ENCODE data around the gene TSPAN18. TPM values are rescaled to one million over a fixed set of nuclear protein-coding genes. Genes with fewer than 3 reads are reported as not detected.

The TSPAN18 gene
- total RNA-seq, 1 experiment from 2014 or later = 31.5 TPM

- peak; percentile 95 to 98 for DNase-seq
Measured at GRCh38 chr11:44766112-44766971, 39.6 kb downstream of the TSPAN18 start.

GRCh38 chr11:44766972-44767278 is 40.2 kb downstream of the TSPAN18 start:
- peaks cover 41% of the 10 kb centered on the region for H3K4me1 ChIP-seq
- peak in 1 of 2 experiments; percentile 38 for DNase-seq
- H3K27me3 ChIP-seq = no peaks in the 10 kb centered on the region
- peaks cover 16% of the 10 kb centered on the region for H3K36me3 ChIP-seq
- peak overlapping the region; percentile 82 for H3K27ac ChIP-seq
- H3K9me3 ChIP-seq (replicated peaks) = peaks cover 6% of the 10 kb centered on the region
- H3K4me3 ChIP-seq = no peak overlapping the region

More at GRCh38 chr11:44766112-44766971, 39.6 kb downstream of the TSPAN18 start:
- peaks cover 45% of the 10 kb centered on the region for H3K4me1 ChIP-seq
- no peak overlapping the region for H3K4me3 ChIP-seq
- H3K9me3 ChIP-seq (replicated peaks) = peaks cover 6% of the 10 kb centered on the region
- peaks cover 16% of the 10 kb centered on the region for H3K36me3 ChIP-seq
- H3K27ac ChIP-seq = peak overlapping the region; percentile 82
- H3K27me3 ChIP-seq = no peaks in the 10 kb centered on the region

GRCh38 chr11:44767421-44767820 is 40.7 kb downstream of the TSPAN18 start:
- Histone ChIP-seq H3K36me3 (peaks cover 16% of the 10 kb centered on the region), H3K4me3 (no peak overlapping the region), H3K4me1 (peaks cover 41% of the 10 kb centered on the region), H3K27me3 (no peaks in the 10 kb centered on the region), H3K9me3 (replicated peaks) (peaks cover 6% of the 10 kb centered on the region), H3K27ac (peak overlapping the region; percentile 82)
- DNase-seq = no peak

GRCh38 chr11:44770401-44770800 is 43.6 kb downstream of the TSPAN18 start:
- peaks cover 42% of the 10 kb centered on the region for H3K4me1 ChIP-seq
- H3K27ac ChIP-seq = no peak overlapping the region
- peaks cover 6% of the 10 kb centered on the region for H3K9me3 ChIP-seq (replicated peaks)

GRCh38 chr11:44771252-44771734 is 44.5 kb downstream of the TSPAN18 start:
- Histone ChIP-seq H3K4me1 (peaks cover 42% of the 10 kb centered on the region), H3K9me3 (replicated peaks) (peaks cover 6% of the 10 kb centered on the region), H3K36me3 (peaks cover 14% of the 10 kb centered on the region), H3K27ac (no peak overlapping the region), H3K4me3 (no peak overlapping the region), H3K27me3 (no peaks in the 10 kb centered on the region)
- peak in 1 of 2 experiments; percentile 25 for DNase-seq

More at GRCh38 chr11:44770401-44770800, 43.6 kb downstream of the TSPAN18 start:
- no peak for DNase-seq
- Histone ChIP-seq H3K27me3 (no peaks in the 10 kb centered on the region), H3K36me3 (peaks cover 14% of the 10 kb centered on the region), H3K4me3 (no peak overlapping the region)

- no peak overlapping the region for H3K4me3 ChIP-seq
- H3K9me3 ChIP-seq (replicated peaks) = peaks cover 6% of the 10 kb centered on the region
- H3K36me3 ChIP-seq = peaks cover 14% of the 10 kb centered on the region
- no peak for DNase-seq
- peaks cover 37% of the 10 kb centered on the region for H3K4me1 ChIP-seq
- no peak overlapping the region for H3K27ac ChIP-seq
- no peaks in the 10 kb centered on the region for H3K27me3 ChIP-seq
Measured at GRCh38 chr11:44771841-44772240, 45.1 kb downstream of the TSPAN18 start.

GRCh38 chr11:44773351-44773965 is 46.7 kb downstream of the TSPAN18 start:
- no peaks in the 10 kb centered on the region for H3K27me3 ChIP-seq
- peaks cover 6% of the 10 kb centered on the region for H3K36me3 ChIP-seq
- H3K9me3 ChIP-seq (replicated peaks) = no peaks in the 10 kb centered on the region
- H3K27ac ChIP-seq = peak overlapping the region; percentile 22
- no peak for DNase-seq
- H3K4me1 ChIP-seq = peaks cover 29% of the 10 kb centered on the region
- H3K4me3 ChIP-seq = no peak overlapping the region

GRCh38 chr11:44774108-44774507 is 47.3 kb downstream of the TSPAN18 start:
- DNase-seq = peak; percentile 89 to 93
- H3K9me3 ChIP-seq (replicated peaks) = no peaks in the 10 kb centered on the region
- H3K4me1 ChIP-seq = peaks cover 29% of the 10 kb centered on the region
- peaks cover 5% of the 10 kb centered on the region for H3K36me3 ChIP-seq
- no peaks in the 10 kb centered on the region for H3K27me3 ChIP-seq
- H3K27ac ChIP-seq = peak overlapping the region; percentile 22
- H3K4me3 ChIP-seq = no peak overlapping the region

- Histone ChIP-seq H3K36me3 (no peaks in the 10 kb centered on the region), H3K4me3 (no peak overlapping the region), H3K27ac (no peak overlapping the region), H3K9me3 (replicated peaks) (no peaks in the 10 kb centered on the region), H3K27me3 (no peaks in the 10 kb centered on the region), H3K4me1 (peaks cover 29% of the 10 kb centered on the region)
- peak in 1 of 2 experiments; percentile 23 for DNase-seq
Measured at GRCh38 chr11:44774731-44775130, 48.0 kb downstream of the TSPAN18 start.

- Histone ChIP-seq H3K4me1 (peaks cover 29% of the 10 kb centered on the region), H3K27ac (no peak overlapping the region), H3K9me3 (replicated peaks) (no peaks in the 10 kb centered on the region), H3K27me3 (no peaks in the 10 kb centered on the region), H3K4me3 (no peak overlapping the region), H3K36me3 (no peaks in the 10 kb centered on the region)
- DNase-seq = peak; percentile 81 to 91
Measured at GRCh38 chr11:44775366-44775984, 48.7 kb downstream of the TSPAN18 start.

GRCh38 chr11:44775985-44776446 is 49.3 kb downstream of the TSPAN18 start:
- Histone ChIP-seq H3K4me3 (no peak overlapping the region), H3K9me3 (replicated peaks) (no peaks in the 10 kb centered on the region), H3K27ac (no peak overlapping the region), H3K4me1 (peaks cover 29% of the 10 kb centered on the region), H3K36me3 (no peaks in the 10 kb centered on the region), H3K27me3 (no peaks in the 10 kb centered on the region)
- no peak for DNase-seq

- Histone ChIP-seq H3K9me3 (replicated peaks) (no peaks in the 10 kb centered on the region), H3K4me1 (peaks cover 24% of the 10 kb centered on the region), H3K4me3 (no peak overlapping the region), H3K27me3 (no peaks in the 10 kb centered on the region), H3K36me3 (0 out of 2 replicates have a peak, but pooled peaks cover under 1% of the 10 kb centered on the region), H3K27ac (no peak overlapping the region)
- no peak for DNase-seq
Measured at GRCh38 chr11:44776551-44777208, 49.9 kb downstream of the TSPAN18 start.

GRCh38 chr11:44777209-44778194 is 50.7 kb downstream of the TSPAN18 start:
- Histone ChIP-seq H3K4me1 (peaks cover 24% of the 10 kb centered on the region), H3K27me3 (no peaks in the 10 kb centered on the region)

More at GRCh38 chr11:44777209-44778194, 50.7 kb downstream of the TSPAN18 start:
- no peak overlapping the region for H3K27ac ChIP-seq
- DNase-seq = no peak
- H3K4me3 ChIP-seq = no peak overlapping the region
- no peaks in the 10 kb centered on the region for H3K9me3 ChIP-seq (replicated peaks)
- H3K36me3 ChIP-seq = 0 out of 2 replicates have a peak, but pooled peaks cover 3% of the 10 kb centered on the region

Measured in SJCRH30 (cell line).